H1 (cell line): ENCODE measurements around the gene MIPEP. TPM values are rescaled to one million over a fixed set of nuclear protein-coding genes. Genes with fewer than 3 reads are reported as not detected.

Source experiments
- CTCF ChIA-PET: fragments of 300-600 bp; sonication (Branson Sonifier 250); formaldehyde crosslinking; loops from one replicate; lab custom pipeline; 2021; ENCODE audit not compliant: partially characterized antibody; lab: Charles Lee
- POLR2A ChIA-PET: fragments of 300-600 bp; sonication (Branson Sonifier 250); formaldehyde crosslinking; loops from one replicate; lab custom pipeline; 2021; ENCODE audit warnings: inconsistent platforms; ENCODE audit not compliant: partially characterized antibody; lab: Charles Lee
- DNase-seq, 2 experiments: peaks; one replicate each; pipeline versions ENCODE4 v3.0.0 to v3.0.0-alpha.2; 2010 to 2022; ENCODE audit warnings: low spot score in 2 of 2, low read depth in 1 of 2, mixed read lengths in 1 of 2
- FAIRE-seq: peaks from 2 replicates; lab custom pipeline; 2011; peaks lifted over from hg19 to GRCh38; lab: Jason Lieb, UNC
- H2AFZ ChIP-seq: 2 replicates; pipeline ENCODE4 v1.8.1; 2012; ENCODE audit warnings: low read length, inconsistent platforms
- H2AK5ac ChIP-seq: 2 replicates; pipeline ENCODE4 v1.6.1; 2013; ENCODE audit warnings: low read depth, low read length
- H2BK120ac ChIP-seq: replicated peaks from 2 replicates; pipeline ENCODE3; 2013; ENCODE audit warnings: low read depth, low read length, inconsistent platforms
- H2BK12ac ChIP-seq: 2 replicates; pipeline ENCODE4 v1.6.1; 2013; ENCODE audit warnings: low read depth, low read length
- H2BK15ac ChIP-seq: 2 replicates; pipeline ENCODE4 v1.6.1; 2013; ENCODE audit warnings: low read length
- H2BK20ac ChIP-seq: 2 replicates; pipeline ENCODE4 v1.6.1; 2013; ENCODE audit warnings: low read length
- H2BK5ac ChIP-seq: 2 replicates; pipeline ENCODE4 v1.6.1; 2013; ENCODE audit warnings: low read depth, low read length
- H3K14ac ChIP-seq: 2 replicates; pipeline ENCODE4 v1.6.1; 2013; ENCODE audit warnings: inconsistent platforms; ENCODE audit not compliant: insufficient read length
- H3K18ac ChIP-seq: 2 replicates; pipeline ENCODE4 v1.6.1; 2013; ENCODE audit warnings: low read length; ENCODE audit errors: extremely low read depth
- H3K23ac ChIP-seq: 2 replicates; pipeline ENCODE4 v1.6.1; 2013; ENCODE audit warnings: inconsistent platforms; ENCODE audit not compliant: insufficient read length
- H3K23me2 ChIP-seq: 2 replicates; pipeline ENCODE4 v1.6.1; 2013; ENCODE audit warnings: low read depth, low read length
- H3K27ac ChIP-seq: 2 replicates; pipeline ENCODE4 v1.6.1; 2011; ENCODE audit warnings: low read depth, low read length, inconsistent platforms
- H3K27me3 ChIP-seq, 4 experiments: replicated peaks in 1 of 4; 1 replicate in 1 of 4; 2 replicates in 3 of 4; pipeline versions ENCODE4 v1.6.1 to v1.8.1; 2011 to 2013; ENCODE audit warnings: low read length in 3 of 4, mild to moderate bottlenecking in 3 of 4, inconsistent platforms in 2 of 4, mixed read lengths in 2 of 4, moderate library complexity in 1 of 4; ENCODE audit not compliant: control insufficient read depth in 3 of 4, insufficient read depth in 3 of 4; ENCODE audit errors: extremely low read depth in 1 of 4
- H3K36me3 ChIP-seq, 4 experiments: 2 replicates each; pipeline versions ENCODE4 v1.6.1 to v1.8.1; 2011 to 2013; ENCODE audit warnings: mild to moderate bottlenecking in 4 of 4, low read length in 3 of 4, moderate library complexity in 2 of 4, control low read depth in 1 of 4, inconsistent platforms in 1 of 4; ENCODE audit not compliant: insufficient read depth in 4 of 4, control insufficient read depth in 2 of 4
- H3K4ac ChIP-seq: replicated peaks from 2 replicates; pipeline ENCODE3; 2013; ENCODE audit warnings: low read length, low read depth, mixed read lengths, inconsistent platforms; ENCODE audit not compliant: insufficient read length
- H3K4me1 ChIP-seq, 4 experiments: replicated peaks in 1 of 4; 1 replicate in 1 of 4; 2 replicates in 3 of 4; pipeline versions ENCODE4 v1.6.1 to v1.8.1; 2011 to 2013; ENCODE audit warnings: low read length in 3 of 4, inconsistent platforms in 2 of 4, mixed read lengths in 1 of 4; ENCODE audit not compliant: insufficient read depth in 4 of 4, control insufficient read depth in 3 of 4
- H3K4me2 ChIP-seq, 2 experiments: 2 replicates each; pipeline versions ENCODE4 v1.6.1 to v1.8.1; 2011 to 2013; ENCODE audit warnings: low read depth in 2 of 2, low read length in 2 of 2, control low read depth in 1 of 2, inconsistent platforms in 1 of 2, mild to moderate bottlenecking in 1 of 2; ENCODE audit not compliant: insufficient read depth in 1 of 2
- H3K4me3 ChIP-seq, 4 experiments: fragments of 200-600, 300-600 bp in 1 of 4; sonication (generic), shearing (Covaris generic), sonication (Bioruptor Twin) in 1 of 4; 2 replicates each; pipeline versions ENCODE4 v1.5.1 to v1.8.1; 2011 to 2016; ENCODE audit warnings: low read length in 4 of 4, low read depth in 3 of 4, control low read depth in 2 of 4, inconsistent platforms in 2 of 4, mild to moderate bottlenecking in 2 of 4, mixed read lengths in 1 of 4, moderate library complexity in 1 of 4; ENCODE audit not compliant: insufficient read depth in 2 of 4; ENCODE audit errors: extremely low read depth in 1 of 4
- H3K56ac ChIP-seq: replicated peaks from 2 replicates; pipeline ENCODE3; 2013; ENCODE audit warnings: low read depth, mild to moderate bottlenecking, mixed read lengths, low read length, inconsistent platforms; ENCODE audit not compliant: insufficient read length
- H3K79me1 ChIP-seq: 2 replicates; pipeline ENCODE4 v1.6.1; 2013; ENCODE audit warnings: low read depth, low read length, control low read depth
- H3K79me2 ChIP-seq, 2 experiments: 2 replicates each; pipeline versions ENCODE4 v1.6.1 to v1.8.1; 2012 to 2013; ENCODE audit warnings: low read length in 2 of 2, mild to moderate bottlenecking in 2 of 2, inconsistent platforms in 1 of 2; ENCODE audit not compliant: insufficient read depth in 2 of 2, control insufficient read depth in 1 of 2
- H3K9ac ChIP-seq, 4 experiments: replicated peaks in 1 of 4; 1 replicate in 1 of 4; 2 replicates in 3 of 4; pipeline versions ENCODE4 v1.6.1 to v1.8.1; 2011 to 2013; ENCODE audit warnings: low read depth in 3 of 4, low read length in 3 of 4, control low read depth in 2 of 4, mild to moderate bottlenecking in 2 of 4, moderate library complexity in 2 of 4, inconsistent platforms in 1 of 4; ENCODE audit errors: extremely low read depth in 1 of 4
- H3K9me3 ChIP-seq, 2 experiments: 2 replicates each; pipeline versions ENCODE4 v1.6.1 to v1.8.1; 2012 to 2013; ENCODE audit warnings: mild to moderate bottlenecking in 2 of 2, moderate library complexity in 2 of 2, control low read depth in 1 of 2, inconsistent platforms in 1 of 2, low read depth in 1 of 2, low read length in 1 of 2, mixed read lengths in 1 of 2; ENCODE audit not compliant: insufficient read depth in 2 of 2
- H4K20me1 ChIP-seq, 2 experiments: replicated peaks in 1 of 2; 2 replicates each; pipeline versions ENCODE3 to v1.8.1; 2011 to 2013; ENCODE audit warnings: inconsistent platforms in 2 of 2, low read length in 2 of 2, mild to moderate bottlenecking in 1 of 2; ENCODE audit not compliant: insufficient read depth in 2 of 2, control insufficient read depth in 1 of 2
- H4K5ac ChIP-seq: 2 replicates; pipeline ENCODE4 v1.6.1; 2013; ENCODE audit warnings: low read length, low read depth, mixed read lengths, inconsistent platforms; ENCODE audit not compliant: insufficient read length
- H4K8ac ChIP-seq: 2 replicates; pipeline ENCODE4 v1.8.0; 2013; ENCODE audit warnings: mild to moderate bottlenecking, moderate library complexity, low read length, inconsistent platforms; ENCODE audit not compliant: insufficient read depth; ENCODE audit errors: extremely low read depth
- H4K91ac ChIP-seq: replicated peaks from 2 replicates; pipeline ENCODE3; 2013; ENCODE audit warnings: low read length, mixed read lengths, inconsistent platforms; ENCODE audit not compliant: insufficient read length
- CEBPB ChIP-seq: IDR thresholded peaks from 2 replicates; pipeline ENCODE4 v1.6.1; 2012; ENCODE audit warnings: low read depth, low read length
- E2F6 ChIP-seq: IDR thresholded peaks from 2 replicates; pipeline ENCODE4 v1.6.1; 2012; ENCODE audit warnings: inconsistent platforms
- PHF8 ChIP-seq: fragments of 200-600 bp; sonication (generic); conservative IDR thresholded peaks from 2 replicates; pipeline ENCODE4 v1.7.1; 2012; ENCODE audit warnings: low read depth, mild to moderate bottlenecking, inconsistent platforms, low read length, moderate library complexity
- RXRA ChIP-seq: IDR thresholded peaks from 2 replicates; pipeline ENCODE4 v1.6.1; 2011; ENCODE audit warnings: low read depth, mild to moderate bottlenecking, low read length, moderate library complexity; ENCODE audit not compliant: insufficient read depth
- SAP30 ChIP-seq: fragments of 300-600 bp; sonication (generic); IDR thresholded peaks from 2 replicates; pipeline ENCODE4 v1.7.1; 2012; ENCODE audit warnings: low read length, moderate library complexity, mild to moderate bottlenecking, inconsistent platforms; ENCODE audit not compliant: insufficient read depth, insufficient replicate concordance
- SP1 ChIP-seq: IDR thresholded peaks from 2 replicates; pipeline ENCODE4 v1.6.1; 2011; ENCODE audit warnings: low read depth, low read length
- TEAD4 ChIP-seq: IDR thresholded peaks from 2 replicates; pipeline ENCODE4 v1.6.1; 2012; ENCODE audit warnings: low read depth, low read length, inconsistent platforms, mixed read lengths
- WGBS, 2 experiments: shearing (Covaris generic) in 1 of 2; methylation state at CpG; one replicate each; pipeline versions ENCODE4 v1.1.6 to v1.1.7; 2013 to 2015; ENCODE audit warnings: low lambda C conversion rate in 2 of 2, mixed read lengths in 2 of 2, inconsistent platforms in 1 of 2, low coverage in 1 of 2, missing lambda C conversion rate in 1 of 2; ENCODE audit not compliant: insufficient replicate concordance in 2 of 2, insufficient coverage in 1 of 2, insufficient read length in 1 of 2; ENCODE audit errors: extremely low coverage in 1 of 2, missing lambda C conversion rate in 1 of 2; 5-methylcytosine and 5-hydroxymethylcytosine counted together
- polyA plus RNA-seq, 7 experiments: library from polyadenylated mRNA; depleted of rRNA in 3 of 7; stranded (reverse) in 5 of 7; unstranded in 2 of 7; fragments of >200 nt in 5 of 7; fragments of 200-250 nt in 2 of 7; gene quantifications; 1 replicate in 5 of 7; 2 replicates in 1 of 7; 4 replicates in 1 of 7; pipeline versions ENCODE4 v1.2.1 to v1.2.3, GENCODE V29; 2011 to 2013; ENCODE audit warnings: missing spikeins in 2 of 7, mixed read lengths in 2 of 7
- total RNA-seq: library from RNA; stranded (reverse); fragmentation: NEBNext Ultra II Directional; extraction: Animal tissue kit (Norgen Biotek cat#: 25700); gene quantifications from 2 replicates; pipeline ENCODE4 v1.2.1, GENCODE V29; 2021

MIPEP gene
- total and polyA plus RNA-seq, 2 of the 8 experiments (the other 6 are each of a cell fraction or from before 2014, with no cell fraction given): 24.0 to 24.2 TPM

- Histone ChIP-seq H2AK5ac (no peak overlapping the region), H2BK120ac (no peak overlapping the region), H2BK5ac (no peak overlapping the region), H2BK20ac (no peak overlapping the region), H3K36me3 (no peaks in the 10 kb centered on the region), H3K79me2 (no peaks in the 10 kb centered on the region), H3K27me3 (peaks cover 0 to 10% (median 4%) of the 10 kb centered on the region in 4 experiments; a peak in 3 of 7 replicates), H3K4me2 (no peak overlapping the region), H3K14ac (no peak overlapping the region), H3K56ac (no peak overlapping the region), H2BK12ac (no peak overlapping the region), H2BK15ac (no peak overlapping the region), H2AFZ (no peak overlapping the region), H3K4me3 (no peak overlapping the region), H4K8ac (no peak overlapping the region), H4K5ac (no peak overlapping the region), H3K4me1 (peaks cover 0 to 3% (median 1%) of the 10 kb centered on the region in 4 experiments; a peak in 3 of 7 replicates), H3K23ac (no peak overlapping the region), H3K18ac (no peak overlapping the region), H3K9me3 (no peaks in the 10 kb centered on the region), H3K9ac (no peak overlapping the region), H3K27ac (no peak overlapping the region), H3K79me1 (no peaks in the 10 kb centered on the region), H3K23me2 (peaks cover 9% of the 10 kb centered on the region; the same call in 1 of the 2 replicates), H4K91ac (no peak overlapping the region), H4K20me1 (no peaks in the 10 kb centered on the region), H3K4ac (no peak overlapping the region)
- FAIRE-seq (no peak), DNase-seq (no peak)
- WGBS, 2 experiments: 94% methylated on average over 2 of the region's 2 CpGs; no CpG with 5 or more reads in 1 of the 2 experiments
- CTCF ChIA-PET: interaction anchor here (0.8 to 2.2 kb wide), 2 partner anchors 16 to 114 kb away, joined by 3 to 8 read pairs; no protein-coding TSS in a partner anchor
- POLR2A ChIA-PET: no interaction called here
- TF ChIP-seq SP1 (no peak), PHF8 (no peak), RXRA (no peak), TEAD4 (no peak), SAP30 (no peak), E2F6 (no peak), CEBPB (no peak)
Observed at GRCh38 chr13:23905766-23906165, 16.6 kb upstream of the MIPEP start.
